ENCODE results near the gene TXNDC11. TPM values are rescaled to one million over a fixed set of nuclear protein-coding genes. Genes with fewer than 3 reads are reported as not detected.

Gene TXNDC11
- total RNA-seq, 1 donor from 2014 or later = 38.3 TPM

DNA sequence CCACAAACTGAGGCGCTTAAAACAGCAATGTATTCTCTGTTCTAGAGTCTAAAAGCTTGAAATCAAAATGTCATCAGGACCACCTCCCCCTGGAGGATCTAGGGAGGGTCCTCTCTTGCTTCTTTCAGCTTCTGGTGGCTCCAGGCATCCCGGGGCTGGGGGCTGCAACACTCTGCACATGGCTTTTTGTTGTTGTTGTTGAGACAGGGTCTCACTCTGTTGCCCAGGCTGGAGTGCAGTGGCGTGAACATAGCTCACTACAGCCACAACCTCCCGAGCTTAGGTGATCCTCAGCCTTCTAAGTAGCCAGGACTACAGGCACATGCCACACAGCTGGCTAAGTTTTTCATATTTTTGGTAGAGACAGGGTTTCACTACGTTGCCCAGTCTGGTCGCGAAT, 111.4 kb downstream of the TXNDC11 start:
- no peak for DNase-seq (ENCODE audit: low read depth)

DNA sequence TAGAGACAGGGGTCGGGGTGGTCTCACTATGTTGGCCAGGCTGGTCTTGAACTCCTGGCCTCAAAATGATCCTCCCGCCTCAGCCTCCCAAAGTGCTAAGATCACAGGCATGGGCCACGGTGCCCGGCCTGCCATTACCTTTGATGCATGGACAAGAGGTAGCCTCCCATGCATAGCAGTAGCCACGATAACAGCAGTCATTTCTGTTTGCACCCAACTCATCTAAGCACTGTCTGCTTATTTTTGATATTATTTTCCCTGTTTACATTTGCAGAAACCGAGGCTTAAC, 111.9 kb downstream of the TXNDC11 start:
- no peak for DNase-seq (ENCODE audit: low read depth)

DNA sequence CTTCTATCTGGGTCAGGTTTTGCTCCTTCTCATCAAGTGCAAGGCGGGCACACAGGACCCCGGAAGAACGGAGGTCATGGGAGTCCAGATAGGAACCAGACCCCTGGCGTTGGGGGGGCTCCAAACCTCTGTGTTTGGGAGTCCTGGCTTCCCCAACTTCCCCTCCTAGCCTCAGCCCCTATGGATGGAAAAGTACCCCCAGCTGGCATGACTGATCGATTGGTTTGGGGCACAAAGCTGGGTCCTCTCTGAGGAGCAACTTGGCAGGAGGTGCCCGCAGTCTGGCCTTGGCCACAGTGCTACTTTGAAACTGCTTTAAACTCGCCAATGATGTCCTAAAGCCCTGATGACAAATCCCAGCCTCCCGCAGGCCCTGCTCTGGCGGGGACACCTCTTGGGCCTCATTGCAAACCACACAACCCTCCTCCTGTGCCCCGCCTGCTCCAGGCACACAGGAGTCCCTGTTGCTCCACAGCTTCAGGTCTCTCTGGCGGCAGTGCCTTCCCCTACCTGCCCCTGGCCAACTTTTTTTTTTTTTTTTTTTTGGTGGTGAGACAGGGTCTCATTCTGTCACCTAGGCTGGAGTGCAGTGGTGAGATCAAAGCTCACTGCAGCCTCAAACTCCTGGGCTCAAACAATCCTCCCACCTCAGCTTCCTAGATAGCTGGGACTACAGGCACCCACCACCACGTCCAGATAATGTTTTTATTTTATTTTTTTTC, 112.5 kb downstream of the TXNDC11 start:
- DNase-seq (ENCODE audit: low read depth) = no peak

Other genes starting within 250 kb of the TXNDC11 start
- gene LITAF, start 155.9 kb downstream of the TXNDC11 start, total RNA-seq = 52.6 and 59.2 TPM in 2 replicates
- gene SNN, start 74.4 kb downstream of the TXNDC11 start, total RNA-seq = 25.4 and 50.7 TPM in 2 replicates
- 34.2 and 77.0 TPM in 2 replicates for gene ZC3H7A, start 54.4 kb upstream of the TXNDC11 start, total RNA-seq
- 92.6 and 173 TPM in 2 replicates for gene RSL1D1, start 108.7 kb upstream of the TXNDC11 start, total RNA-seq
- gene GSPT1, start 173.1 kb upstream of the TXNDC11 start, total RNA-seq = 82.5 and 217 TPM in 2 replicates
- gene NPIPB2, start 199.2 kb upstream of the TXNDC11 start, total RNA-seq = 1.0 and 4.0 TPM in 2 replicates
- not detected in 2 replicates for gene TNFRSF17, start 222.4 kb upstream of the TXNDC11 start, total RNA-seq
- 4.7 and 62.9 TPM in 2 replicates for gene SNX29, start 233.9 kb upstream of the TXNDC11 start, total RNA-seq

All from renal cortical epithelial cell (primary cell).